IMR-90 (cell line): ENCODE data around the gene FMN1. TPM values are rescaled to one million over a fixed set of nuclear protein-coding genes. Genes with fewer than 3 reads are reported as not detected.

ENCODE experiments used
- ATAC-seq: fragments of 200-7000 bp; cut with Tn5 transposase; 2 replicates; pipeline ENCODE4 v1.9.1; 2020; ENCODE audit warnings: low read depth, mild to moderate bottlenecking, moderate library complexity
- BruUV-seq: library from RNA; stranded (reverse); fragments of 400-500 nt; replicated peaks from 2 replicates; lab custom pipeline; 2021; lab: Mats Ljungman, UMichigan
- CTCF ChIA-PET: fragments of 300-600 bp; formaldehyde crosslinking; extraction: SDS; loops from one replicate; lab custom pipeline; 2021; ENCODE audit warnings: antibody characterized with exemption; lab: Yijun Ruan, JAX
- POLR2A ChIA-PET: fragments of 300-600 bp; sonication (Branson Sonifier 250); formaldehyde crosslinking; loops from one replicate; lab custom pipeline; 2022; ENCODE audit warnings: antibody characterized with exemption; ENCODE audit not compliant: unreplicated experiment; lab: Charles Lee
- DNase-seq: peaks from one replicate; pipeline ENCODE4 v3.0.0; 2013
- H2AFZ ChIP-seq: replicated peaks from 2 replicates; pipeline ENCODE3; 2013; ENCODE audit warnings: low read length, mild to moderate bottlenecking; ENCODE audit not compliant: poor library complexity
- H2AK5ac ChIP-seq: 2 replicates; pipeline ENCODE4 v1.6.1; 2013; ENCODE audit warnings: low read depth, low read length, inconsistent platforms
- H2AK9ac ChIP-seq: replicated peaks from 2 replicates; pipeline ENCODE3; 2013; ENCODE audit warnings: mild to moderate bottlenecking, low read depth, low read length, moderate library complexity; ENCODE audit not compliant: poor library complexity
- H2BK120ac ChIP-seq: 2 replicates; pipeline ENCODE4 v1.6.1; 2013; ENCODE audit warnings: low read depth, low read length, inconsistent platforms
- H2BK15ac ChIP-seq: 3 replicates; pipeline ENCODE4 v1.6.1; 2013; ENCODE audit warnings: low read depth, low read length, inconsistent platforms
- H2BK20ac ChIP-seq: 2 replicates; pipeline ENCODE4 v1.6.1; 2013; ENCODE audit warnings: low read depth, mild to moderate bottlenecking, inconsistent platforms, low read length, moderate library complexity
- H2BK5ac ChIP-seq: 2 replicates; pipeline ENCODE4 v1.6.1; 2013; ENCODE audit warnings: mild to moderate bottlenecking, low read depth, low read length, inconsistent platforms; ENCODE audit not compliant: poor library complexity, severe bottlenecking
- H3K14ac ChIP-seq: replicated peaks from 2 replicates; pipeline ENCODE4 v1.6.1; 2013; ENCODE audit warnings: low read depth, low read length, inconsistent platforms
- H3K18ac ChIP-seq: 2 replicates; pipeline ENCODE4 v1.6.1; 2013; ENCODE audit warnings: low read depth, low read length, control low read depth
- H3K23ac ChIP-seq: 2 replicates; pipeline ENCODE4 v1.6.1; 2013; ENCODE audit warnings: low read depth, low read length, inconsistent platforms
- H3K27ac ChIP-seq: 2 replicates; pipeline ENCODE4 v1.5.1; 2013; ENCODE audit warnings: mild to moderate bottlenecking, control low read depth, low read length; ENCODE audit not compliant: insufficient read depth
- H3K27me3 ChIP-seq: 2 replicates; pipeline ENCODE4 v1.6.1; 2013; ENCODE audit warnings: low read length; ENCODE audit not compliant: control insufficient read depth, insufficient read depth
- H3K36me3 ChIP-seq: 2 replicates; pipeline ENCODE4 v1.6.1; 2013; ENCODE audit warnings: low read length, mixed read lengths; ENCODE audit not compliant: control insufficient read depth, insufficient read depth
- H3K4ac ChIP-seq: 2 replicates; pipeline ENCODE4 v1.6.1; 2013; ENCODE audit warnings: low read depth, low read length, inconsistent platforms
- H3K4me1 ChIP-seq: 2 replicates; pipeline ENCODE4 v1.6.1; 2013; ENCODE audit warnings: low read length, mixed read lengths; ENCODE audit not compliant: control insufficient read depth, insufficient read depth
- H3K4me2 ChIP-seq: 2 replicates; pipeline ENCODE4 v1.6.1; 2013; ENCODE audit warnings: low read depth, mild to moderate bottlenecking, control low read depth, low read length, moderate library complexity
- H3K4me3 ChIP-seq: 2 replicates; pipeline ENCODE4 v1.5.1; 2013; ENCODE audit warnings: low read depth, mild to moderate bottlenecking, control low read depth, low read length, moderate library complexity; ENCODE audit not compliant: insufficient read depth
- H3K56ac ChIP-seq: 2 replicates; pipeline ENCODE4 v1.6.1; 2013; ENCODE audit warnings: low read length, inconsistent platforms; ENCODE audit not compliant: insufficient read depth; ENCODE audit errors: extremely low read depth
- H3K79me1 ChIP-seq, 2 experiments: 2 replicates each; pipeline ENCODE4 v1.6.1; 2013; ENCODE audit warnings: low read length in 2 of 2, inconsistent platforms in 1 of 2, low read depth in 1 of 2
- H3K9ac ChIP-seq: 2 replicates; pipeline ENCODE4 v1.6.1; 2013; ENCODE audit warnings: low read depth, low read length, control low read depth
- H3K9me1 ChIP-seq: 2 replicates; pipeline ENCODE4 v1.6.1; 2013; ENCODE audit warnings: low read length, inconsistent platforms; ENCODE audit not compliant: insufficient read depth
- H3K9me3 ChIP-seq: 2 replicates; pipeline ENCODE4 v1.6.1; 2013; ENCODE audit warnings: low read length; ENCODE audit not compliant: control insufficient read depth, insufficient read depth
- H4K20me1 ChIP-seq: 2 replicates; pipeline ENCODE4 v1.6.1; 2013; ENCODE audit warnings: low read length, inconsistent platforms; ENCODE audit not compliant: insufficient read depth
- H4K5ac ChIP-seq: 2 replicates; pipeline ENCODE4 v1.6.1; 2013; ENCODE audit warnings: mild to moderate bottlenecking, low read depth, low read length, control low read depth
- H4K8ac ChIP-seq, 2 experiments: 2 replicates each; pipeline ENCODE4 v1.6.1; 2013; ENCODE audit warnings: low read depth in 2 of 2, low read length in 2 of 2, control low read depth in 1 of 2, inconsistent platforms in 1 of 2
- H4K91ac ChIP-seq: 2 replicates; pipeline ENCODE4 v1.6.1; 2013; ENCODE audit warnings: low read depth, low read length, inconsistent platforms; ENCODE audit not compliant: insufficient read depth
- BHLHE40 ChIP-seq: fragments of 150-350 bp; IDR thresholded peaks from 2 replicates; pipeline ENCODE4 v1.6.1; 2016; ENCODE audit warnings: mild to moderate bottlenecking, low read depth, low read length
- CHD1 ChIP-seq: IDR thresholded peaks from 2 replicates; pipeline ENCODE4 v1.6.1; 2012; ENCODE audit warnings: low read depth, low read length, improper control_type of control experiment
- CTCF ChIP-seq: conservative IDR thresholded peaks from 2 replicates; pipeline ENCODE4 v1.5.1; 2012; ENCODE audit warnings: mild to moderate bottlenecking, low read depth, low read length, improper control_type of control experiment
- MAFK ChIP-seq: IDR thresholded peaks from 2 replicates; pipeline ENCODE4 v1.6.1; 2012; ENCODE audit warnings: low read depth, low read length, improper control_type of control experiment
- MAZ ChIP-seq: IDR thresholded peaks from 2 replicates; pipeline ENCODE4 v1.6.1; 2012; ENCODE audit warnings: low read depth, mild to moderate bottlenecking, low read length, improper control_type of control experiment, moderate library complexity, borderline replicate concordance
- MXI1 ChIP-seq: IDR thresholded peaks from 2 replicates; pipeline ENCODE4 v1.6.1; 2012; ENCODE audit warnings: low read depth, mild to moderate bottlenecking, low read length, moderate library complexity, borderline replicate concordance
- POLR2A ChIP-seq: IDR thresholded peaks from 2 replicates; pipeline ENCODE4 v1.6.1; 2012; ENCODE audit warnings: mild to moderate bottlenecking, low read depth, low read length
- RAD21 ChIP-seq: IDR thresholded peaks from 2 replicates; pipeline ENCODE4 v1.6.1; 2012; ENCODE audit warnings: low read length, improper control_type of control experiment
- RCOR1 ChIP-seq: IDR thresholded peaks from 2 replicates; pipeline ENCODE4 v1.6.1; 2012; ENCODE audit warnings: mild to moderate bottlenecking, low read length, improper control_type of control experiment; ENCODE audit not compliant: insufficient replicate concordance
- RFX5 ChIP-seq: IDR thresholded peaks from 2 replicates; pipeline ENCODE4 v1.8.0; 2012; ENCODE audit warnings: low read depth, mild to moderate bottlenecking, low read length, moderate library complexity
- SMC3 ChIP-seq: fragments of 150-350 bp; IDR thresholded peaks from 2 replicates; pipeline ENCODE4 v1.6.1; 2016; ENCODE audit warnings: low read depth, mild to moderate bottlenecking, antibody characterized with exemption, low read length, moderate library complexity
- WGBS, 2 experiments: methylation state at CpG; one replicate each; pipeline versions ENCODE4 v1.1.5 to v1.1.7; 2013; ENCODE audit warnings: missing lambda C conversion rate in 2 of 2; ENCODE audit not compliant: insufficient read length in 1 of 2; ENCODE audit errors: extremely low coverage in 2 of 2; 5-methylcytosine and 5-hydroxymethylcytosine counted together
- dilution Hi-C: fragments of 300-500 bp; cut with HindIII; formaldehyde crosslinking; loops from one replicate; pipeline ENCODE4 v1.14.3; 2018; ENCODE audit warnings: low sequenced_read_pairs; ENCODE audit not compliant: unreplicated experiment
- in situ Hi-C: fragments of 300-500 bp; cut with MboI; formaldehyde crosslinking; loops from 3 replicates; pipeline ENCODE4 v1.14.3; 2019; ENCODE audit warnings: low sequenced_read_pairs, inconsistent platforms, mixed read lengths
- intact Hi-C: fragments of 100-400 bp; cut with micrococcal nuclease; formaldehyde crosslinking; loops from 2 replicates; pipeline ENCODE4 v1.10.0; 2022
- polyA plus RNA-seq, 3 experiments: library from polyadenylated mRNA; depleted of rRNA; stranded (reverse); fragments of >200 nt; gene quantifications; 2 replicates each; pipeline ENCODE4 v1.2.3, GENCODE V29; 2012; ENCODE audit warnings: low replicate concordance in 1 of 3
- total RNA-seq: library from RNA; depleted of rRNA; stranded (reverse); fragments of >200 nt; gene quantifications from 2 replicates; pipeline ENCODE4 v1.2.3, GENCODE V29; 2012
- TF ChIP-seq, protein P1 (sequence below): fragments of 150-350 bp; IDR thresholded peaks from 2 replicates; pipeline ENCODE4 v1.6.1; 2017; ENCODE audit warnings: mild to moderate bottlenecking, antibody characterized with exemption, low read length, low read depth

FMN1 gene
- total and polyA plus RNA-seq, 2 of the 4 experiments (the other 2 are of a cell fraction) = 7.3 to 17.6 TPM

DNA sequence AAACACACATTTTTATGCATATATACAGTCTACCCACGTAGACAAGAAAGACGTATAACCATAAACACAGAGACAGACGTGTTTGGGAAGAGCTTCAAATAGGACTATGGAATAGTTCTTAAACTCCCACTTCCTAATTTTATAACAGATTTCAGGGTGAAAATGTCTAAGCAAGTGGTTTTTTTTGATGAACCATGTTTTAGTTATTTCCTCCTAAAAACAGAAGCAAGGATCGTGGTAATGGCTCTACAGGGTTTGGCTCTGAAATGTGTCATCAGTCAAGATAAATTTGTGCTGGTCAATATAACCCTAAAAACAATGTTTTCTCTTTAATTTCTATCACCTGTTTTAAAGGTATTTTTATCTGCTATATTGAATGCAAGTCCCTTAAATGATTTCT, 58.2 kb downstream of the FMN1 start:
- Histone ChIP-seq H3K9me3 (no peaks in the 10 kb centered on the region), H4K5ac (no peak overlapping the region), H3K23ac (no peak overlapping the region), H3K9me1 (peaks cover 7% of the 10 kb centered on the region), H3K56ac (no peak overlapping the region), H3K36me3 (no peaks in the 10 kb centered on the region), H2BK20ac (no peak overlapping the region), H3K4me1 (peaks cover 15% of the 10 kb centered on the region), H3K79me1 (peaks cover 0 to 10% of the 10 kb centered on the region in 2 experiments; a peak in 2 of 4 replicates), H3K4ac (no peak overlapping the region), H3K4me2 (no peak overlapping the region), H2BK120ac (no peak overlapping the region), H2BK5ac (no peak overlapping the region), H2AFZ (no peak overlapping the region), H4K20me1 (no peaks in the 10 kb centered on the region), H2AK5ac (no peak overlapping the region), H4K91ac (no peak overlapping the region), H4K8ac (no peak overlapping the region), H3K27ac (no peak overlapping the region), H3K18ac (no peak overlapping the region), H3K27me3 (no peaks in the 10 kb centered on the region; the same call in none of the 2 replicates), H3K9ac (no peak overlapping the region), H2BK15ac (no peak overlapping the region), H3K4me3 (no peak overlapping the region), H3K14ac (no peak overlapping the region), H2AK9ac (no peak overlapping the region)
- no TSS peak for BruUV-seq
- dilution Hi-C loops (no loop called here), in situ Hi-C loops (no loop called here), intact Hi-C loops (loop anchor here (10.0 kb wide), 1 partner anchor 272 kb away; no protein-coding TSS in a partner anchor)
- POLR2A ChIA-PET = no interaction called here
- no peak for ATAC-seq
- WGBS, 2 experiments = no CpG with 5 or more reads among the region's 4 CpGs
- CTCF ChIA-PET = interaction anchor here (1.6 kb wide), 1 partner anchor 50 kb away, joined by 4 read pairs; no protein-coding TSS in a partner anchor
- TF ChIP-seq CHD1 = no peak
- no peak for TF ChIP-seq MAZ
- TF ChIP-seq SMC3 = no peak
- no peak for TF ChIP-seq POLR2A
- no peak for TF ChIP-seq RAD21
- no peak for TF ChIP-seq MXI1
- TF ChIP-seq, protein P1, sequence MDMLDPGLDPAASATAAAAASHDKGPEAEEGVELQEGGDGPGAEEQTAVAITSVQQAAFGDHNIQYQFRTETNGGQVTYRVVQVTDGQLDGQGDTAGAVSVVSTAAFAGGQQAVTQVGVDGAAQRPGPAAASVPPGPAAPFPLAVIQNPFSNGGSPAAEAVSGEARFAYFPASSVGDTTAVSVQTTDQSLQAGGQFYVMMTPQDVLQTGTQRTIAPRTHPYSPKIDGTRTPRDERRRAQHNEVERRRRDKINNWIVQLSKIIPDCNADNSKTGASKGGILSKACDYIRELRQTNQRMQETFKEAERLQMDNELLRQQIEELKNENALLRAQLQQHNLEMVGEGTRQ = no peak
- TF ChIP-seq MAFK = no peak
- no peak for TF ChIP-seq RFX5
- TF ChIP-seq BHLHE40 = no peak
- TF ChIP-seq RCOR1 = no peak
- no peak for TF ChIP-seq CTCF
- DNase-seq = no peak
